ENCODE data around the gene GRID1.

Gene GRID1

DNA sequence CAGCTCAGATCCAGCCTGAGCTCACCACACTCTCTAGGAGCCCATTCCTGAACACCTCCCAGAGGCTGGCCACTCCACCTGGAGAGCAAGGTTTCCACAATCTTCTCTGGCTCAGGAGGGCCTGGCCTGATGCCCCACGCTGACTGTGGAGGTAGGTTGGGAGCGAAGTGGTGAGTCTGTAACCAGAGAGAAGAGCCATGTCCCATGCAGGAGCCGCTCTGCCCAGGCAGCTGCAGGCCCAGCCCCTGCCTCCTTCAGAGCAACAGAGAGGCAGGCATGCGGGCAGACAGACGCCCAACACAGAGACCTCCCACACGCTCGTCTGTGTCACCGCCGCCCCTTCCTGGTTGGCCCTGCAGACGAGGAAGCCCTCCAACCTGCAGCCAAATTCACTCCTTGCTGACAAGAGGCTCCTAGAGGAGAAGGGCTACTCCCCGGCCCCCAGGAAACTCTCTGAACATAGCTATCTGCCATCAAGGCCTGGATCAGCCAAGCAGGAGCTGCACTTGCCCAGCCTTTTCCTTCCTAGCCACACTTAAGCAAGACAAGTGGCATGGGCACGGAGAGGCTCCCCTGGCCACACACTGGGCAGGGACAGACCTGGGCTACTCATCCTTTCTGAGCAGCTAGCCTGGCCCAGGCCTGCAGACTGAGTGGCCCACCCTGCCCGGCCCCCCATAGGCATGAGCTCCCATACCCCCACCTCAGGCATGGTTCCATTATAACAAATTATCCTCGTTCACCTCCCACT lies 101.9 kb downstream of the GRID1 start:
- Histone ChIP-seq H3K27ac (no peak overlapping the region), H3K4me3 (ENCODE audit: low read depth in 1 of 2, low read length in 1 of 2) (no peak overlapping the region), H3K4me1 (ENCODE audit: control insufficient read depth in 1 of 2, insufficient read depth in 1 of 2, low read depth in 1 of 2, low read length in 1 of 2) (no peaks in the 10 kb centered on the region), H3K36me3 (no peaks in the 10 kb centered on the region), H3K9me3 (no peaks in the 10 kb centered on the region), H3K27me3 (peaks cover 48% of the 10 kb centered on the region)
- TF ChIP-seq, protein P1, sequence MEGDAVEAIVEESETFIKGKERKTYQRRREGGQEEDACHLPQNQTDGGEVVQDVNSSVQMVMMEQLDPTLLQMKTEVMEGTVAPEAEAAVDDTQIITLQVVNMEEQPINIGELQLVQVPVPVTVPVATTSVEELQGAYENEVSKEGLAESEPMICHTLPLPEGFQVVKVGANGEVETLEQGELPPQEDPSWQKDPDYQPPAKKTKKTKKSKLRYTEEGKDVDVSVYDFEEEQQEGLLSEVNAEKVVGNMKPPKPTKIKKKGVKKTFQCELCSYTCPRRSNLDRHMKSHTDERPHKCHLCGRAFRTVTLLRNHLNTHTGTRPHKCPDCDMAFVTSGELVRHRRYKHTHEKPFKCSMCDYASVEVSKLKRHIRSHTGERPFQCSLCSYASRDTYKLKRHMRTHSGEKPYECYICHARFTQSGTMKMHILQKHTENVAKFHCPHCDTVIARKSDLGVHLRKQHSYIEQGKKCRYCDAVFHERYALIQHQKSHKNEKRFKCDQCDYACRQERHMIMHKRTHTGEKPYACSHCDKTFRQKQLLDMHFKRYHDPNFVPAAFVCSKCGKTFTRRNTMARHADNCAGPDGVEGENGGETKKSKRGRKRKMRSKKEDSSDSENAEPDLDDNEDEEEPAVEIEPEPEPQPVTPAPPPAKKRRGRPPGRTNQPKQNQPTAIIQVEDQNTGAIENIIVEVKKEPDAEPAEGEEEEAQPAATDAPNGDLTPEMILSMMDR (IDR thresholded peaks at IDR 0.05), result no peak

GRCh38 chr10:86263907-86264306 lies 102.7 kb downstream of the GRID1 start:
- Histone ChIP-seq H3K36me3 (no peaks in the 10 kb centered on the region), H3K27me3 (peaks cover 48% of the 10 kb centered on the region), H3K4me3 (ENCODE audit: low read depth in 1 of 2, low read length in 1 of 2) (no peak overlapping the region), H3K4me1 (ENCODE audit: control insufficient read depth in 1 of 2, insufficient read depth in 1 of 2, low read depth in 1 of 2, low read length in 1 of 2) (no peaks in the 10 kb centered on the region), H3K9me3 (no peaks in the 10 kb centered on the region), H3K27ac (no peak overlapping the region)
- TF ChIP-seq, protein P1 (IDR thresholded peaks at IDR 0.05), result no peak

DNA sequence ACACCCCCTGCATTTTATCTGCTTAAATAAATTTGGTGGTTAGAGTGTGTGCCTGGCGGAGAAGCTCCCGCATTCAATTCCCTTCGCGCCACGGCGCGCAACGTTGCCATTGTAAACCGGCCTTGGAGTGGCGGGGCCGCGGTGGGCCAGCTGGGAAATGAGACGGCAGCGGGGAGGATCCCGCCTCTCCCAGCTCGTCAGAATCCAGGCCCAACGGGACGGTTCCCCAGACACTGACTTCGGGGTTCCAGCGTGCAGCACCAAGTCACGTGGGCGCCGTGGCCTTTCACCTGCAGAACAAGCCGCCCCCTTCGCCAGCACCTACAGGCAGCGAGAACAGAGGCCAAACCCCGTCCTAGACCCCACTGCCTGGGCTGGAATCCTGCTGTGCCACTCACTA lies 103.4 kb downstream of the GRID1 start:
- H3K4me1 ChIP-seq (ENCODE audit: control insufficient read depth in 1 of 2, insufficient read depth in 1 of 2, low read depth in 1 of 2, low read length in 1 of 2), result no peaks in the 10 kb centered on the region
- H3K9me3 ChIP-seq, result no peaks in the 10 kb centered on the region
- peaks cover 48% of the 10 kb centered on the region for H3K27me3 ChIP-seq
- no peak overlapping the region for H3K4me3 ChIP-seq (ENCODE audit: low read depth in 1 of 2, low read length in 1 of 2)
- H3K27ac ChIP-seq, result no peak overlapping the region
- TF ChIP-seq, protein P1 (IDR thresholded peaks at IDR 0.05), result no peak
- H3K36me3 ChIP-seq, result no peaks in the 10 kb centered on the region

- Histone ChIP-seq H3K27me3 (peaks cover 48% of the 10 kb centered on the region), H3K4me3 (ENCODE audit: low read depth in 1 of 2, low read length in 1 of 2) (no peak overlapping the region), H3K27ac (no peak overlapping the region), H3K9me3 (no peaks in the 10 kb centered on the region), H3K36me3 (no peaks in the 10 kb centered on the region), H3K4me1 (ENCODE audit: control insufficient read depth in 1 of 2, insufficient read depth in 1 of 2, low read depth in 1 of 2, low read length in 1 of 2) (no peaks in the 10 kb centered on the region)
- TF ChIP-seq, protein P1 (IDR thresholded peaks at IDR 0.05), result no peak
Measured at GRCh38 chr10:86262688-86263181, 103.9 kb downstream of the GRID1 start.

DNA sequence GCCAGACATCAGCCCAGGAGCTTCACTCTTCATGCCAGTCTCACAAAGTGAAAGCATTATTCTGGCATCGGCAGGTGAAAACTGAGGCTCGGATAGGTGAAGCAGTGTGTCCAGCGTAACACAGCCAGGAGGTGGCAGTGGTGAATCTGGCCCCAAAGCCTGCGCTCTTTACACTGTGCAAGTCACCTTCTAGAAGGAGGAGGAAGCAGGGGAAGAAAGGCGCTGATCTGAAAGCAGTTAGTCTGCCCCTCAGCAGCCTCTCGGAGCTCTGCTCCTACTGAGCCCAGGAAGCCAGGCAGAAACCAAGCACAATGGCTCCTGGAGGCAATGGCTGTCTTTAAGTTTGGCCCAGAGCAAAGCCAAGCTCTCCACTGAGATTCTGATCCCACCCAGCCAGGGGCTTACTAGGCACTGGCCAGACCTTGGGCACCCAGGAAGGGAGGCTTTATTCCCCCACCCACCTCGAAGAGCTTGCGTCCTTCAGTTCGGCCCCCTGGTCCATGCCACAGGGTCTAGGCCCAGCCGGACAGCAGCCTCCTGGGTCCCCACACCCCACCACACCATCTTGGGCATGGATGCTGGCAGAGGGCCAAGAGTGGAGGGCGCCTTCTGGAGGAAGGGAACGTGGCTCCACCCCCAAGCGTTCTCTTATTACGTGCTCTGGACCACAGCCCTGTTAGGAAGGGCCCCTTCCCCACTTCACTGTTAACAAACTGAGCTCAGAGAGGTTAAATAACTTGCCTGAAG lies 104.5 kb downstream of the GRID1 start:
- Histone ChIP-seq H3K9me3 (no peaks in the 10 kb centered on the region), H3K36me3 (no peaks in the 10 kb centered on the region), H3K4me3 (ENCODE audit: low read depth in 1 of 2, low read length in 1 of 2) (no peak overlapping the region), H3K27me3 (peaks cover 48% of the 10 kb centered on the region), H3K27ac (no peak overlapping the region), H3K4me1 (ENCODE audit: control insufficient read depth in 1 of 2, insufficient read depth in 1 of 2, low read depth in 1 of 2, low read length in 1 of 2) (no peaks in the 10 kb centered on the region)
- TF ChIP-seq, protein P1 (IDR thresholded peaks at IDR 0.05), result no peak
